Ishikawa (cell line): ENCODE measurements around the gene RGS9.

ENCODE experiments used
- CREB1 ChIP-seq: IDR thresholded peaks from 2 replicates; pipeline ENCODE4 v1.6.1; 2012; ENCODE audit warnings: low read depth
- EP300 ChIP-seq: IDR thresholded peaks from 2 replicates; pipeline ENCODE4 v1.6.1; 2012; ENCODE audit warnings: borderline replicate concordance
- FOXM1 ChIP-seq: IDR thresholded peaks from 2 replicates; pipeline ENCODE4 v1.6.1; 2012; ENCODE audit warnings: low read depth, borderline replicate concordance
- MAX ChIP-seq: IDR thresholded peaks from 2 replicates; pipeline ENCODE4 v1.6.1; 2012
- RAD21 ChIP-seq: IDR thresholded peaks from 2 replicates; pipeline ENCODE4 v1.6.1; 2012; ENCODE audit warnings: low read depth
- REST ChIP-seq: IDR thresholded peaks from 2 replicates; pipeline ENCODE4 v1.6.1; 2012; ENCODE audit warnings: low read depth, mild to moderate bottlenecking
- TAF1 ChIP-seq: IDR thresholded peaks from 2 replicates; pipeline ENCODE4 v1.6.1; 2012; ENCODE audit warnings: low read depth, mild to moderate bottlenecking
- TEAD4 ChIP-seq: IDR thresholded peaks from 2 replicates; pipeline ENCODE4 v1.6.1; 2012
- YY1 ChIP-seq: IDR thresholded peaks from 2 replicates; pipeline ENCODE4 v1.6.1; 2012; ENCODE audit warnings: low read depth
- ZBTB7A ChIP-seq: IDR thresholded peaks from 2 replicates; pipeline ENCODE4 v1.6.1; 2012; ENCODE audit warnings: low read depth

- TF ChIP-seq YY1, result no peak
- no peak for TF ChIP-seq REST
- no peak for TF ChIP-seq RAD21
- TF ChIP-seq MAX, result no peak
- TF ChIP-seq TEAD4, result no peak
- TF ChIP-seq CREB1, result no peak
- TF ChIP-seq FOXM1, result no peak
- TF ChIP-seq EP300, result no peak
- no peak for TF ChIP-seq TAF1
- TF ChIP-seq ZBTB7A, result no peak
Observed at GRCh38 chr17:65104973-65105372, 32.2 kb upstream of the RGS9 start.
